Panc1 (cell line): ENCODE results near the gene HES5. TPM values are rescaled to one million over a fixed set of nuclear protein-coding genes. Genes with fewer than 3 reads are reported as not detected.

ENCODE experiments used
- ATAC-seq: fragments of 200-7000 bp; cut with Tn5 transposase; 2 replicates; pipeline ENCODE4 v1.9.1; 2020; ENCODE audit warnings: mild to moderate bottlenecking, moderate library complexity
- BruUV-seq: library from RNA; stranded (reverse); fragments of 400-500 nt; replicated peaks from 2 replicates; lab custom pipeline; 2021; lab: Mats Ljungman, UMichigan
- CTCF ChIA-PET: fragments of 300-600 bp; sonication (Branson Sonifier 250); formaldehyde crosslinking; loops from one replicate; lab custom pipeline; 2022; ENCODE audit warnings: antibody characterized with exemption; lab: Charles Lee
- POLR2A ChIA-PET: fragments of 300-600 bp; sonication (Branson Sonifier 250); formaldehyde crosslinking; loops from one replicate; lab custom pipeline; 2022; ENCODE audit warnings: antibody characterized with exemption; lab: Charles Lee
- DNase-seq: peaks from one replicate; pipeline ENCODE4 v3.0.0-alpha.2; 2010; ENCODE audit warnings: low read depth, low spot score
- H3K27ac ChIP-seq: 2 replicates; pipeline ENCODE4 v1.5.1; 2011; ENCODE audit warnings: mild to moderate bottlenecking, low read length, inconsistent platforms
- H3K27me3 ChIP-seq: fragments of 200-500 bp; sonication (Bioruptor generic); 2 replicates; pipeline ENCODE4 v1.6.0; 2014; ENCODE audit warnings: low read length, inconsistent platforms; ENCODE audit not compliant: control insufficient read depth, insufficient read depth
- H3K36me3 ChIP-seq: fragments of 200-500 bp; sonication (Bioruptor generic); 2 replicates; pipeline ENCODE4 v1.5.1; 2014; ENCODE audit warnings: inconsistent platforms, mild to moderate bottlenecking, low read length, moderate library complexity; ENCODE audit not compliant: control insufficient read depth, insufficient read depth
- H3K4me1 ChIP-seq: 2 replicates; pipeline ENCODE4 v1.5.1; 2011; ENCODE audit warnings: inconsistent platforms, mild to moderate bottlenecking, low read length, moderate library complexity; ENCODE audit not compliant: control insufficient read depth, insufficient read depth
- H3K4me3 ChIP-seq, 2 experiments: 2 replicates each; pipeline ENCODE4 v1.5.1; 2011 to 2012; ENCODE audit warnings: low read depth in 2 of 2, low read length in 2 of 2, mild to moderate bottlenecking in 2 of 2, inconsistent platforms in 1 of 2, moderate library complexity in 1 of 2
- H3K9me3 ChIP-seq: fragments of 200-500 bp; sonication (Bioruptor generic); 2 replicates; pipeline ENCODE4 v1.5.1; 2014; ENCODE audit warnings: low read depth, mild to moderate bottlenecking, inconsistent platforms, low read length, moderate library complexity; ENCODE audit not compliant: control insufficient read depth, insufficient read depth
- POLR2AphosphoS5 ChIP-seq: IDR thresholded peaks from 2 replicates; pipeline ENCODE4 v1.6.1; 2012; ENCODE audit warnings: mild to moderate bottlenecking, low read depth, low read length, moderate library complexity
- REST ChIP-seq, 2 experiments: IDR thresholded peaks; 2 replicates each; pipeline ENCODE4 v1.6.1; 2011 to 2012; ENCODE audit warnings: low read depth in 2 of 2, control low read depth in 1 of 2, low read length in 1 of 2, mild to moderate bottlenecking in 1 of 2, moderate library complexity in 1 of 2; ENCODE audit not compliant: insufficient read depth in 1 of 2
- SIN3A ChIP-seq: IDR thresholded peaks from 2 replicates; pipeline ENCODE4 v1.6.1; 2012; ENCODE audit warnings: low read depth, mild to moderate bottlenecking, low read length, moderate library complexity, borderline replicate concordance; ENCODE audit not compliant: insufficient read depth
- TCF7L2 ChIP-seq: IDR thresholded peaks from 2 replicates; pipeline ENCODE4 v1.6.1; 2011; ENCODE audit warnings: mild to moderate bottlenecking, low read depth, low read length, inconsistent platforms
- in situ Hi-C: cut with HindIII; loops from 2 replicates; pipeline ENCODE4 v1.10.0; 2016; ENCODE audit warnings: low sequenced_read_pairs, low pct_unique_long_range_greater_than_20kb
- intact Hi-C: fragments of 100-400 bp; cut with micrococcal nuclease; formaldehyde crosslinking; loops from one replicate; pipeline ENCODE4 v1.10.0; 2022; ENCODE audit not compliant: unreplicated experiment
- total RNA-seq: library from RNA; stranded (reverse); gene quantifications from one replicate; pipeline ENCODE4 v1.2.1, GENCODE V29; 2021; ENCODE audit not compliant: unreplicated experiment
- TF ChIP-seq, protein P1 (sequence below): fragments of 450-650 bp; IDR thresholded peaks from 2 replicates; pipeline ENCODE4 v1.5.1; 2017; ENCODE audit warnings: mild to moderate bottlenecking

The HES5 gene
- total RNA-seq, 1 experiment from 2014 or later = not detected

GRCh38 chr1:2502210-2502609 is 27.9 kb downstream of the HES5 start:
- no peak for ATAC-seq
- no peaks in the 10 kb centered on the region for H3K9me3 ChIP-seq
- intact Hi-C loops (no loop called here), in situ Hi-C loops (no loop called here)
- H3K27ac ChIP-seq = no peak overlapping the region
- H3K4me3 ChIP-seq = no peak overlapping the region
- H3K36me3 ChIP-seq = no peaks in the 10 kb centered on the region
- H3K4me1 ChIP-seq = peaks cover 32% of the 10 kb centered on the region
- no peak for TF ChIP-seq TCF7L2
- no peak for TF ChIP-seq SIN3A
- TF ChIP-seq, protein P1, sequence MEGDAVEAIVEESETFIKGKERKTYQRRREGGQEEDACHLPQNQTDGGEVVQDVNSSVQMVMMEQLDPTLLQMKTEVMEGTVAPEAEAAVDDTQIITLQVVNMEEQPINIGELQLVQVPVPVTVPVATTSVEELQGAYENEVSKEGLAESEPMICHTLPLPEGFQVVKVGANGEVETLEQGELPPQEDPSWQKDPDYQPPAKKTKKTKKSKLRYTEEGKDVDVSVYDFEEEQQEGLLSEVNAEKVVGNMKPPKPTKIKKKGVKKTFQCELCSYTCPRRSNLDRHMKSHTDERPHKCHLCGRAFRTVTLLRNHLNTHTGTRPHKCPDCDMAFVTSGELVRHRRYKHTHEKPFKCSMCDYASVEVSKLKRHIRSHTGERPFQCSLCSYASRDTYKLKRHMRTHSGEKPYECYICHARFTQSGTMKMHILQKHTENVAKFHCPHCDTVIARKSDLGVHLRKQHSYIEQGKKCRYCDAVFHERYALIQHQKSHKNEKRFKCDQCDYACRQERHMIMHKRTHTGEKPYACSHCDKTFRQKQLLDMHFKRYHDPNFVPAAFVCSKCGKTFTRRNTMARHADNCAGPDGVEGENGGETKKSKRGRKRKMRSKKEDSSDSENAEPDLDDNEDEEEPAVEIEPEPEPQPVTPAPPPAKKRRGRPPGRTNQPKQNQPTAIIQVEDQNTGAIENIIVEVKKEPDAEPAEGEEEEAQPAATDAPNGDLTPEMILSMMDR = no peak
- TF ChIP-seq REST (IDR thresholded peaks at IDR 0.05; ENCODE audit: insufficient read depth in 1 of 2, low read depth in 2 of 2, low read length in 1 of 2) = no peak
- TF ChIP-seq POLR2AphosphoS5 = no peak
- no peak for DNase-seq
- BruUV-seq = no TSS peak
- CTCF ChIA-PET = no interaction called here
- POLR2A ChIA-PET = no interaction called here
- H3K27me3 ChIP-seq = no peaks in the 10 kb centered on the region

GRCh38 chr1:2501820-2502119 is 28.3 kb downstream of the HES5 start:
- Histone ChIP-seq H3K36me3 (no peaks in the 10 kb centered on the region), H3K27me3 (no peaks in the 10 kb centered on the region), H3K4me3 (no peak overlapping the region), H3K9me3 (no peaks in the 10 kb centered on the region), H3K27ac (no peak overlapping the region), H3K4me1 (peaks cover 28% of the 10 kb centered on the region)
- in situ Hi-C loops (no loop called here), intact Hi-C loops (no loop called here)
- ATAC-seq = no peak
- TF ChIP-seq SIN3A = no peak
- POLR2A ChIA-PET = no interaction called here
- CTCF ChIA-PET = no interaction called here
- no TSS peak for BruUV-seq
- no peak for DNase-seq

DNA sequence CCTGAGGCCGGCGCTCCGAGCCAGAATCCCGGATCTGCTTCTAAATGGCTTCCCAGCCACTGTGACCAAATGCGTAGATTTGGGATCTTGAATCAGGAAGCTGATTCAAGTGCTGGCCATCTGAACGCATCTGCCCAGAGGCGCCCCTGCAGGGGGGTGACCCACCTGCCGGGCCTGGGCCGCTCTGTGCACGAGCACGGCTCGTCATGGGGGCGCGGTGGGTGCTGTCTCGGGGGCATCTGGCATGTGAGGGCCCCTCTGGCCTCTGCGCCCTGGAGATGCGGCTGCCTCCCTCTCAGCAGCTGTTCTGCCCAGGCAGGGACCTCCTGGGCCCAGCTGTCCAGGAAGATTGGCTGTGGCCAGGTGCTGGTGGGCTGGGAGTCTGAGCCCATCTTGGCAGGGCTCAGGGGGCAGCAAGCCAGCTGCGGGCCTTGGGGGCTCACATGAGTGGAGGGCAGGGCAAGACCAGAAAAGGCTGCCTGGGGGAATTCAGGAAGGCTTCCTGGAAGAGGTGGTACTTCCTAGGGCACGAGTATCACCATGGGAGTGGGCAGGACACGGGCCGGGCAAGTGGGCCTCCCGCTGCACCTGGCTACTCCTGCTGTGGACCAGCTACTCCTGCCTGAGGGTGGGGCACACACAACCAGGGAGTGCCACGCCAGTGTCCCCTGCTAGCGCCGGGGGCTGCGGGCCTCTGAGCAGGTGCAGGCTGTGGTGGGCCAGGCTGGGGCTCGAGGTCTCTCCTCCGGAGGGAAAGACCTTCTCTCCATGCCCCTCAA is 28.8 kb downstream of the HES5 start:
- H3K4me1 ChIP-seq = peaks cover 22% of the 10 kb centered on the region
- no peak for ATAC-seq
- no peak overlapping the region for H3K4me3 ChIP-seq
- no peak for DNase-seq
- no peaks in the 10 kb centered on the region for H3K27me3 ChIP-seq
- ChIA-PET POLR2A (no interaction called here), CTCF (no interaction called here)
- H3K36me3 ChIP-seq = no peaks in the 10 kb centered on the region
- in situ Hi-C loops = no loop called here
- TF ChIP-seq SIN3A (no peak), REST (IDR thresholded peaks at IDR 0.05; ENCODE audit: insufficient read depth in 1 of 2, low read depth in 2 of 2, low read length in 1 of 2) (no peak), POLR2AphosphoS5 (no peak), TCF7L2 (no peak)
- TF ChIP-seq, protein P1 = no peak
- intact Hi-C loops = no loop called here
- no peak overlapping the region for H3K27ac ChIP-seq
- H3K9me3 ChIP-seq = no peaks in the 10 kb centered on the region
- BruUV-seq = no TSS peak
